Tibial artery (tissue), 4 donors: ENCODE measurements around the gene F11.
"Not testable (repeated sequence)": the region's sequence is repeated elsewhere in the genome, so short reads cannot be mapped to it uniquely, and the experiment has no call there.

ENCODE experiments used
- DNase-seq, 2 donors: peaks; one replicate each; pipeline ENCODE4 v3.0.0-alpha.2; 2019
- H3K27ac ChIP-seq, 2 donors: fragments of 200-600 bp; sonication (generic) in 1 of 2; 1 replicate in 1 of 2; 2 replicates in 1 of 2; pipeline ENCODE4 v1.5.1; 2018 to 2019; ENCODE audit warnings: mild to moderate bottlenecking in 1 of 2
- H3K27me3 ChIP-seq, 2 donors: fragments of 200-600 bp; sonication (generic) in 1 of 2; one replicate each; pipeline versions ENCODE4 v1.5.1 to v1.6.0; 2016 to 2019
- H3K36me3 ChIP-seq, 3 donors: fragments of 200-600 bp; sonication (generic) in 2 of 3; one replicate each; pipeline ENCODE4 v1.5.1; 2016 to 2019; ENCODE audit warnings: mild to moderate bottlenecking in 2 of 3
- H3K4me1 ChIP-seq, 4 donors: fragments of 200-600 bp; sonication (generic) in 2 of 4; 1 replicate in 3 of 4; 2 replicates in 1 of 4; pipeline ENCODE4 v1.5.1; 2016 to 2019
- H3K4me3 ChIP-seq, 2 donors: fragments of 200-600 bp; sonication (generic) in 1 of 2; 1 replicate in 1 of 2; 2 replicates in 1 of 2; pipeline ENCODE4 v1.5.1; 2018 to 2019; ENCODE audit warnings: mild to moderate bottlenecking in 2 of 2
- H3K9me3 ChIP-seq, 3 donors: fragments of 200-600 bp; sonication (generic) in 1 of 3; one replicate each; pipeline ENCODE4 v1.5.1; 2016 to 2019
- CTCF ChIP-seq, 2 experiments: fragments of 200-600 bp in 1 of 2; fragments of 450-650 bp in 1 of 2; IDR thresholded peaks; one replicate each; pipeline ENCODE4 v1.5.1; 2017 to 2019; ENCODE audit warnings: antibody characterized with exemption in 2 of 2, mild to moderate bottlenecking in 1 of 2, moderate library complexity in 1 of 2
- intact Hi-C: fragments of 100-400 bp; cut with DNase I; formaldehyde crosslinking; loops from one replicate; pipeline ENCODE4 v1.15.0; 2023; ENCODE audit warnings: low total_unique reads

F11 gene

DNA sequence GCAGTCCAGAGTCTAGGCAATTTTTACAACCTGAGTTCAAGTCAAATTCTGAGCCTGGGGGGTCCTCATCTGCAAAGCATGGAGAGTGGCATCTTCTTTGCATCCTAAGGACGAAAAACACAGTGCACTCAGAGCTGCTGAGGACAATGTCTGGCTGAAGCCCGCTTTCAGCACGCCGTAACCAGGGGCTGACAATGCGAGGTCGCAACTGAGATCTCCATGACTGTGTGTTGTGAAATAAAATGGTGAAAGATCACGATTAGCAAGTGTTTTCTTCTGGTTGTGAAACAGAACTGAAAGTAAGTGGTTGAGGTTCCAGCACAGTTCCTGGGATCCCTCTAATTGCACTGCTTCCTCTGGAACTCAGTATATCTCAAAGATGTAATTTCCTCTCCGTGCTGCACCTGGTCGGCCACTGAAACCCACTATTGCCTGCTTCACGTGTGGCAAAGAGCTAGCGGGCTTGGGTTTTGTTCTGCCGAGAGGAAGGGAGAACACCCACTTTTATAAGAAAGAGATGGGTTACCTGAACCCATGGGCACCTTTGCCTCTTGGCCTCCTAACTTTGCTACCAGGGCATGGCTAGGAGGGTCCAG is 7.7 kb upstream of the F11 start:
- no peak for DNase-seq
- no peak for TF ChIP-seq CTCF (IDR thresholded peaks at IDR 0.05)
- H3K9me3 ChIP-seq: no peaks in the 10 kb centered on the region
- peaks cover 0 to 18% (median 5%) of the 10 kb centered on the region in 3 donors for H3K36me3 ChIP-seq
- no peaks in the 10 kb centered on the region for H3K4me1 ChIP-seq
- H3K4me3 ChIP-seq: no peak overlapping the region
- intact Hi-C loops: no loop called here
- H3K27me3 ChIP-seq: no peaks in the 10 kb centered on the region
- no peak overlapping the region for H3K27ac ChIP-seq

GRCh38 chr4:186260117-186260503 is 5.9 kb upstream of the F11 start:
- intact Hi-C loops: no loop called here
- Histone ChIP-seq H3K9me3 (no peaks in the 10 kb centered on the region), H3K27me3 (no peaks in the 10 kb centered on the region), H3K36me3 (peaks cover 0 to 18% (median 5%) of the 10 kb centered on the region in 3 donors), H3K27ac (no peak overlapping the region), H3K4me3 (no peak overlapping the region), H3K4me1 (no peaks in the 10 kb centered on the region)
- no peak for TF ChIP-seq CTCF (IDR thresholded peaks at IDR 0.05)
- DNase-seq: no peak

- intact Hi-C loops: no loop called here
- H3K27ac ChIP-seq: no peak overlapping the region
- no peak for DNase-seq
- no peaks in the 10 kb centered on the region for H3K27me3 ChIP-seq
- peaks cover 0 to 18% (median 5%) of the 10 kb centered on the region in 3 donors for H3K36me3 ChIP-seq
- no peaks in the 10 kb centered on the region for H3K9me3 ChIP-seq
- TF ChIP-seq CTCF (IDR thresholded peaks at IDR 0.05): no peak
- H3K4me3 ChIP-seq: no peak overlapping the region
- H3K4me1 ChIP-seq: no peaks in the 10 kb centered on the region
Measured at GRCh38 chr4:186260504-186261448, 5.2 kb upstream of the F11 start.

DNA sequence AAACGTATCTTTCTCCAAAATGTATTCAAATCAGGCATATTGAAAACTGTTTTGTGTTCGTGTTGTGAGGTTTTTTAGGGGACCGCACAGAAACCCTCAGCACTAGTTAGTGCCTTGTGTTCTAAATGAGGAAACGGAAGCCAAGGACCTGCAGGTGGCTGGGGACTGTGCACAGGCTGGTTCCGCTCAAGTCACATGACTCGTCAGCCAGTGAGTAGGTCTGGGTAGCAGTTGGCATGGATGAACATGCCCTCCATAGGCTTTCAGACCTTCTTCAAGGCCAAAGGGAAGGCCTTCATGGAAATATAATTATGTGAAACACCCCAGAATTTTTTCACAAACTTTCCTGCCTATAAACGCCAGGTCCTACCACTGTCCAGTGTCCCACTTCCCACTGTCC is 1.3 kb upstream of the F11 start:
- H3K4me1 ChIP-seq: no peaks in the 10 kb centered on the region
- no peak overlapping the region for H3K4me3 ChIP-seq
- no peak overlapping the region for H3K27ac ChIP-seq
- no peak for TF ChIP-seq CTCF (IDR thresholded peaks at IDR 0.05)
- intact Hi-C loops: no loop called here
- no peaks in the 10 kb centered on the region for H3K36me3 ChIP-seq
- no peak for DNase-seq
- H3K27me3 ChIP-seq: peaks cover 0 to 3% of the 10 kb centered on the region in 2 donors
- no peaks in the 10 kb centered on the region for H3K9me3 ChIP-seq

GRCh38 chr4:186265250-186265649 is 739 bp upstream of the F11 start:
- intact Hi-C loops, DNase-seq, H3K4me1 ChIP-seq, H3K4me3 ChIP-seq, H3K9me3 ChIP-seq, H3K27me3 ChIP-seq, H3K27ac ChIP-seq, H3K36me3 ChIP-seq: not testable (repeated sequence)

DNA sequence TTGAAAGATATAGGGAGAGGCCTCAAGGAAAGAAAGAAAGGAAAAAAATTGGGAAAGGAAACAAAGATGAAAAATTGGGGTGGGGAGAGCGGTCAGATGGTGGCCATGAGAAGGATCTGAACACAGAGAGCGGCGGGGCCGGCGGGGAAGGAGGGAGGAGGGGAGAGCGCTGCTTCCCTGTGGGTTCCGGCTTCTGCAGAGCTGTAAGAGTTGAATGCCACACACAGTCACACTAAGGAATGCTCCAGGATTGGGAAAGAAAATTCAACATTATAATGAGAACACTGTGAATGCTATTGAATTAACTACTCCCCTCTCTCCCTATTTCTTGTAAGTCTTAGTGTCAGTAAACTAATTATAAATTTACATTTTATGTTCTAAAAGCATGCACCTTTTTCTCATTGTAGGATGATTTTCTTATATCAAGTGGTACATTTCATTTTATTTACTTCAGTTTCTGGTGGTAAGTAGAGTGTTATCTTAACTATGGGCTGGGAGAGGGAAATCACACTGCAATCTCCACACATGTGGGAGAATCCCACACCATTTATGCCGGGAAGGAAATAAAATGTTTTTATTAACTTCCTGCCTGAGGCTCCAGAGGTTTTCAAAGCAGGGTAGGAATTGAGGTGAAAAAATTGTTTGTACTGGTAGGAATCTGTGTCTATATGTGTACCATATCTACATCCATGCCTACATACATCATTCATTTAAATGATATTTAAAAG is 904 bp downstream of the F11 start:
- Histone ChIP-seq H3K4me3 (no peak overlapping the region), H3K27me3 (peaks cover 0 to 3% of the 10 kb centered on the region in 2 donors), H3K27ac (no peak overlapping the region), H3K4me1 (no peaks in the 10 kb centered on the region), H3K36me3 (no peaks in the 10 kb centered on the region), H3K9me3 (no peaks in the 10 kb centered on the region)
- no peak for DNase-seq
- intact Hi-C loops: no loop called here
- TF ChIP-seq CTCF (IDR thresholded peaks at IDR 0.05): no peak
